SK-N-SH (cell line): ENCODE results near the gene MET.

Experiments used
- JUND ChIP-seq: IDR thresholded peaks from 2 replicates; pipeline ENCODE4 v1.4.0; 2012
- POLR2AphosphoS5 ChIP-seq: IDR thresholded peaks from 2 replicates; pipeline ENCODE4 v1.6.1; 2012; ENCODE audit warnings: low read depth, low read length
- RAD21 ChIP-seq: IDR thresholded peaks from 2 replicates; pipeline ENCODE4 v1.6.1; 2012; ENCODE audit warnings: mild to moderate bottlenecking, low read length
- TF ChIP-seq, protein P1 (sequence below): fragments of 150-350 bp; IDR thresholded peaks from 2 replicates; pipeline ENCODE4 v1.6.1; 2017; ENCODE audit warnings: antibody characterized with exemption, low read length, low read depth, borderline replicate concordance
- TF ChIP-seq, protein P2 (sequence below): IDR thresholded peaks from 2 replicates; pipeline ENCODE4 v1.4.0; 2012; ENCODE audit warnings: low read depth
- TF ChIP-seq, protein P3 (sequence below): fragments of 150-350 bp; IDR thresholded peaks from 2 replicates; pipeline ENCODE4 v1.6.1; 2016; ENCODE audit warnings: mild to moderate bottlenecking, low read depth, low read length

DNA sequence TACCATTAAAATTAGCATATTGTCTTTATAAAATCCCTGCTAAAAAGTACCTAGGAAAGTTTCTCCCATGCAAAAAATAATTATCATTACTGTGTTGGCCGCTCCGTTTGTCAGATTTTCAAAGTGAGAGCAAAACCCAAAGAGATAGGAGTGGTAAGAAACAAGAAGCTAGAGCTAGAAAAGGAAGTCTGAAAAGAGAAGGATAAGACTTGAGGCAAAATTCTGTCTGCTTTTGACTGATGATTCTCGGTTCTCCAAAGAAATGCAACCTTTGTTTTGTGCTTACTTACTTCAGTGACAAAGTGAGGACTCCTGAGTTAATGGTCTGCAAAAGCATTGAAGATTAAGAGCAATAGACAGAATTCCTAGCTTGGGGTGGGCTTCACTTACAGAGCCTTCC is 157.0 kb downstream of the MET start:
- no peak for TF ChIP-seq JUND
- TF ChIP-seq RAD21 = no peak
- TF ChIP-seq, protein P1, sequence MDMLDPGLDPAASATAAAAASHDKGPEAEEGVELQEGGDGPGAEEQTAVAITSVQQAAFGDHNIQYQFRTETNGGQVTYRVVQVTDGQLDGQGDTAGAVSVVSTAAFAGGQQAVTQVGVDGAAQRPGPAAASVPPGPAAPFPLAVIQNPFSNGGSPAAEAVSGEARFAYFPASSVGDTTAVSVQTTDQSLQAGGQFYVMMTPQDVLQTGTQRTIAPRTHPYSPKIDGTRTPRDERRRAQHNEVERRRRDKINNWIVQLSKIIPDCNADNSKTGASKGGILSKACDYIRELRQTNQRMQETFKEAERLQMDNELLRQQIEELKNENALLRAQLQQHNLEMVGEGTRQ = no peak
- TF ChIP-seq, protein P2, sequence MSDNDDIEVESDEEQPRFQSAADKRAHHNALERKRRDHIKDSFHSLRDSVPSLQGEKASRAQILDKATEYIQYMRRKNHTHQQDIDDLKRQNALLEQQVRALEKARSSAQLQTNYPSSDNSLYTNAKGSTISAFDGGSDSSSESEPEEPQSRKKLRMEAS = no peak
- TF ChIP-seq, protein P3, sequence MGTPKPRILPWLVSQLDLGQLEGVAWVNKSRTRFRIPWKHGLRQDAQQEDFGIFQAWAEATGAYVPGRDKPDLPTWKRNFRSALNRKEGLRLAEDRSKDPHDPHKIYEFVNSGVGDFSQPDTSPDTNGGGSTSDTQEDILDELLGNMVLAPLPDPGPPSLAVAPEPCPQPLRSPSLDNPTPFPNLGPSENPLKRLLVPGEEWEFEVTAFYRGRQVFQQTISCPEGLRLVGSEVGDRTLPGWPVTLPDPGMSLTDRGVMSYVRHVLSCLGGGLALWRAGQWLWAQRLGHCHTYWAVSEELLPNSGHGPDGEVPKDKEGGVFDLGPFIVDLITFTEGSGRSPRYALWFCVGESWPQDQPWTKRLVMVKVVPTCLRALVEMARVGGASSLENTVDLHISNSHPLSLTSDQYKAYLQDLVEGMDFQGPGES = no peak
- TF ChIP-seq POLR2AphosphoS5 = no peak
